Stomach (tissue), 9 donors: ENCODE measurements around the gene MEFV. TPM values are rescaled to one million over a fixed set of nuclear protein-coding genes. Genes with fewer than 3 reads are reported as not detected.
"Not testable (repeated sequence)": the region's sequence is repeated elsewhere in the genome, so short reads cannot be mapped to it uniquely, and the experiment has no call there.

Experiments used
- DNase-seq, 2 donors: peaks; one replicate each; pipeline versions ENCODE4 v3.0.0 to v3.0.0-alpha.2; 2013 to 2019
- H3K27ac ChIP-seq, 5 donors: fragments of 200-600 bp in 4 of 5; sonication (generic) in 4 of 5; one replicate each; pipeline ENCODE4 v1.5.1; 2013 to 2019; ENCODE audit warnings: mild to moderate bottlenecking in 1 of 5, moderate library complexity in 1 of 5
- H3K27me3 ChIP-seq, 3 donors: fragments of 200-600 bp; sonication (generic); one replicate each; pipeline ENCODE4 v1.5.1; 2017 to 2019; ENCODE audit warnings: mixed run types in 1 of 3
- H3K36me3 ChIP-seq, 4 donors: fragments of 200-600 bp; sonication (generic); 1 replicate in 3 of 4; 2 replicates in 1 of 4; pipeline ENCODE4 v1.5.1; 2016 to 2019
- H3K4me1 ChIP-seq, 4 donors: fragments of 200-600 bp; sonication (generic); one replicate each; pipeline ENCODE4 v1.5.1; 2016 to 2019
- H3K4me3 ChIP-seq, 4 donors: fragments of 200-600 bp; sonication (generic) in 3 of 4; one replicate each; pipeline ENCODE4 v1.5.1; 2016 to 2019; ENCODE audit warnings: mild to moderate bottlenecking in 1 of 4
- H3K9me3 ChIP-seq, 4 donors: fragments of 200-600 bp; sonication (generic); one replicate each; pipeline ENCODE4 v1.5.1; 2016 to 2019
- CTCF ChIP-seq, 7 experiments: fragments of 450-650 bp in 4 of 7; fragments of 200-600 bp in 3 of 7; sonication (generic) in 3 of 7; IDR thresholded peaks; one replicate each; pipeline ENCODE4 v1.5.1; 2016 to 2019; ENCODE audit warnings: antibody characterized with exemption in 7 of 7, control low read depth in 2 of 7, mild to moderate bottlenecking in 1 of 7
- EP300 ChIP-seq: sonication (generic); formaldehyde crosslinking; IDR thresholded peaks from one replicate; pipeline ENCODE4 v1.6.1; 2017; ENCODE audit warnings: antibody characterized with exemption
- POLR2A ChIP-seq, 4 donors: fragments of 450-650 bp; IDR thresholded peaks; one replicate each; pipeline ENCODE4 v1.6.1; 2016; ENCODE audit warnings: antibody characterized with exemption in 4 of 4, control low read depth in 2 of 4, mild to moderate bottlenecking in 1 of 4, moderate library complexity in 1 of 4
- POLR2AphosphoS5 ChIP-seq, 3 donors: sonication (generic); formaldehyde crosslinking; IDR thresholded peaks; one replicate each; pipeline ENCODE4 v1.6.1; 2016; ENCODE audit warnings: antibody characterized with exemption in 3 of 3
- WGBS, 5 donors: extraction: QIAGEN DNeasy Blood & Tissue Kit in 3 of 5; methylation state at CpG; one replicate each; pipeline versions ENCODE4 v1.1.5 to v1.1.7; 2013 to 2018; 5-methylcytosine and 5-hydroxymethylcytosine counted together
- intact Hi-C: fragments of 100-400 bp; cut with DNase I; formaldehyde crosslinking; loops from one replicate; pipeline ENCODE4 v1.15.1; 2023; ENCODE audit warnings: low total_unique reads
- polyA plus RNA-seq, 3 donors: library from polyadenylated mRNA; stranded (reverse); fragments of 200-250 nt; gene quantifications; one replicate each; pipeline ENCODE4 v1.2.3, GENCODE V29; 2013
- total RNA-seq, 5 donors: library from RNA; depleted of rRNA; stranded (reverse); fragments of >200 nt; gene quantifications; one replicate each; pipeline versions ENCODE4 v1.1.0 to v1.2.3, GENCODE V29; 2014 to 2016
- donor health status: healthy with polysubstance abuse.
- donor health status: Bipolar disorder and iron deficiency.
- donor health status: healthy.

MEFV gene
- total and polyA plus RNA-seq, 8 donors: 0.15 to 24.5 (median 0.80) TPM

- Histone ChIP-seq H3K27ac (no peak overlapping the region), H3K27me3 (peaks cover 0 to 51% (median 0%) of the 10 kb centered on the region in 3 donors), H3K9me3 (peaks cover 10 to 54% (median 46%) of the 10 kb centered on the region in 4 donors), H3K4me1 (no peaks in the 10 kb centered on the region), H3K36me3 (no peaks in the 10 kb centered on the region), H3K4me3 (no peak overlapping the region)
- DNase-seq: no peak
- intact Hi-C loops: no loop called here
- TF ChIP-seq CTCF (IDR thresholded peaks at IDR 0.05) (no peak), POLR2A (IDR thresholded peaks at IDR 0.05) (no peak), POLR2AphosphoS5 (IDR thresholded peaks at IDR 0.05) (no peak)
- 68 to 79% (median 72%) methylated on average over 6 of the region's 6 CpGs for WGBS, 5 donors
These were observed 53.4 kb downstream of the MEFV start for GRCh38 chr16:3202903-3203539.

GRCh38 chr16:3198334-3199072 is 57.9 kb downstream of the MEFV start:
- Histone ChIP-seq H3K4me1 (no peaks in the 10 kb centered on the region), H3K4me3 (no peak overlapping the region), H3K27me3 (peaks cover 3 to 68% (median 30%) of the 10 kb centered on the region in 3 donors), H3K36me3 (no peaks in the 10 kb centered on the region), H3K27ac (no peak overlapping the region), H3K9me3 (peaks cover 0 to 13% (median 8%) of the 10 kb centered on the region in 4 donors)
- no peak for DNase-seq
- intact Hi-C loops: no loop called here
- TF ChIP-seq CTCF (IDR thresholded peaks at IDR 0.05) (no peak), EP300 (no peak), POLR2A (IDR thresholded peaks at IDR 0.05) (no peak), POLR2AphosphoS5 (IDR thresholded peaks at IDR 0.05) (no peak)
- 53 to 72% (median 63%) methylated on average over 13 of the region's 13 CpGs for WGBS, 5 donors

GRCh38 chr16:3197694-3198333 is 58.6 kb downstream of the MEFV start:
- intact Hi-C loops, DNase-seq, H3K27ac ChIP-seq, H3K36me3 ChIP-seq, H3K4me1 ChIP-seq, H3K4me3 ChIP-seq: not testable (repeated sequence)
- Histone ChIP-seq H3K9me3 (peaks cover 0 to 18% (median 10%) of the 10 kb centered on the region in 4 donors), H3K27me3 (peaks cover 10 to 70% (median 37%) of the 10 kb centered on the region in 3 donors)
- 63 to 77% (median 69%) methylated on average over 3 of the region's 3 CpGs for WGBS, 5 donors

- 63 to 75% (median 73%) methylated on average over 10 of the region's 10 CpGs for WGBS, 5 donors
These were observed 60.5 kb downstream of the MEFV start for GRCh38 chr16:3195975-3196374.

More at GRCh38 chr16:3195975-3196374, 60.5 kb downstream of the MEFV start:
- Histone ChIP-seq H3K4me1 (peaks cover 0 to 8% (median 3%) of the 10 kb centered on the region in 4 donors), H3K36me3 (no peaks in the 10 kb centered on the region), H3K4me3 (no peak overlapping the region), H3K27ac (no peak overlapping the region), H3K9me3 (peaks cover 0 to 26% (median 15%) of the 10 kb centered on the region in 4 donors), H3K27me3 (peaks cover 23 to 88% (median 55%) of the 10 kb centered on the region in 3 donors)
- TF ChIP-seq POLR2A (IDR thresholded peaks at IDR 0.05) (no peak), POLR2AphosphoS5 (IDR thresholded peaks at IDR 0.05) (no peak), CTCF (IDR thresholded peaks at IDR 0.05) (no peak), EP300 (no peak)
- no peak for DNase-seq
- intact Hi-C loops: no loop called here
